ENCODE measurements around the gene DNAH2.

DNA sequence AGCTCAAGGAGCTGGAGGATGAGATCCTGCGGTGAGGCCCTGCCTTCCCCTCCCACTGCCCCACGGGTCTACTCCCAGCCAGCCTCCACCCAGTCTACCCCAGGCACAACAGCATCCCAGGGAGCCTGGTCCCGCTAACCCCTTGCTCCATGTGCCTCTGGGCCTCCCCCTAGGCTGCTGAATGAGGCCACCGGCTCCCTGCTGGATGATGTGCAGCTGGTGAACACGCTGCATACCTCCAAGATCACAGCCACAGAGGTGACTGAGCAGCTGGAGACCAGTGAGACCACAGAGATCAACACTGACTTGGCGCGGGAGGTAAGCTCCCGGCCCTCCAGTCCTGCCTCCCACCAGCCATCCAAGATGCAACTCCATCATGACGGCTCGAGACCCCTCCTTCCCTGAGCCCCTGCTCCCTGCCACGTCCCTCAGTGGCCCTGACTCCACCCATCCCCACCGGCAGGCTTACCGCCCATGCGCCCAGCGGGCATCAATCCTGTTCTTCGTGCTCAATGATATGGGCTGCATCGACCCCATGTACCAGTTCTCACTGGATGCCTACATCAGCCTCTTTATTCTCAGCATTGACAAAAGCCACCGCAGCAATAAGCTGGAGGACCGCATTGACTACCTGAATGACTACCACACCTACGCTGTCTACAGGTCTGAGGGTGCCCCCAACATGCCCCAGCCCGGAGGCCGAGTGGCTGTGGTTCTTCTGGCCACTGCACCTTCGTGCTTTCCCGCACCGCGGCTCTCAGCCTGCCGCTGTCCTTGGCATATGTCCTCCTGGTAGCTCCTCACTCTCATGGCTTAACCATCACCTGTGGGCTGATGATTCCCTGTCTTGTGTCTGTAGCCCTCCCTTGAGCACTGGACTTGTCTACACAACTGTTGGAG, 101.5 kb downstream of the DNAH2 start:
- TF ChIP-seq, protein P1, sequence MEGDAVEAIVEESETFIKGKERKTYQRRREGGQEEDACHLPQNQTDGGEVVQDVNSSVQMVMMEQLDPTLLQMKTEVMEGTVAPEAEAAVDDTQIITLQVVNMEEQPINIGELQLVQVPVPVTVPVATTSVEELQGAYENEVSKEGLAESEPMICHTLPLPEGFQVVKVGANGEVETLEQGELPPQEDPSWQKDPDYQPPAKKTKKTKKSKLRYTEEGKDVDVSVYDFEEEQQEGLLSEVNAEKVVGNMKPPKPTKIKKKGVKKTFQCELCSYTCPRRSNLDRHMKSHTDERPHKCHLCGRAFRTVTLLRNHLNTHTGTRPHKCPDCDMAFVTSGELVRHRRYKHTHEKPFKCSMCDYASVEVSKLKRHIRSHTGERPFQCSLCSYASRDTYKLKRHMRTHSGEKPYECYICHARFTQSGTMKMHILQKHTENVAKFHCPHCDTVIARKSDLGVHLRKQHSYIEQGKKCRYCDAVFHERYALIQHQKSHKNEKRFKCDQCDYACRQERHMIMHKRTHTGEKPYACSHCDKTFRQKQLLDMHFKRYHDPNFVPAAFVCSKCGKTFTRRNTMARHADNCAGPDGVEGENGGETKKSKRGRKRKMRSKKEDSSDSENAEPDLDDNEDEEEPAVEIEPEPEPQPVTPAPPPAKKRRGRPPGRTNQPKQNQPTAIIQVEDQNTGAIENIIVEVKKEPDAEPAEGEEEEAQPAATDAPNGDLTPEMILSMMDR (IDR thresholded peaks at IDR 0.05), result no peak
- TF ChIP-seq EZH2 (IDR thresholded peaks at IDR 0.05), result no peak
- no peak for TF ChIP-seq EZH2phosphoT487 (IDR thresholded peaks at IDR 0.05)

Measured in neural progenitor cell (in vitro differentiated cells).